K562 (cell line): Measurements from ENCODE around the gene LATS1. TPM values are rescaled to one million over a fixed set of nuclear protein-coding genes. Genes with fewer than 3 reads are reported as not detected.

ENCODE experiments used
- ARHGAP35 ChIP-seq: fragments of 450-650 bp; IDR thresholded peaks from 2 replicates; pipeline ENCODE4 v1.6.1; 2018; ENCODE audit not compliant: partially characterized antibody
- BCOR ChIP-seq: fragments of 450-650 bp; IDR thresholded peaks from 2 replicates; pipeline ENCODE4 v1.6.1; 2016
- C11orf30 ChIP-seq: fragments of 450-650 bp; IDR thresholded peaks from 2 replicates; pipeline ENCODE4 v1.6.1; 2016; ENCODE audit warnings: low read depth, mild to moderate bottlenecking
- CBFA2T2 ChIP-seq: fragments of 450-650 bp; conservative IDR thresholded peaks from 2 replicates; pipeline ENCODE4 v1.6.1; 2017; ENCODE audit warnings: mild to moderate bottlenecking
- HMG20B ChIP-seq: fragments of 250-450 bp; sonication (Bioruptor Pico); IDR thresholded peaks from 2 replicates; pipeline ENCODE4 v1.5.0; 2021; ENCODE audit warnings: mild to moderate bottlenecking
- MAFK ChIP-seq: IDR thresholded peaks from 2 replicates; pipeline ENCODE4 v1.6.1; 2011; ENCODE audit warnings: low read length, improper control_type of control experiment
- PCBP2 ChIP-seq: fragments of 200-400 bp; formaldehyde crosslinking; IDR thresholded peaks from 2 replicates; pipeline ENCODE4 v1.6.1; 2018; ENCODE audit warnings: low read length, low read depth, mild to moderate bottlenecking, moderate library complexity; ENCODE audit not compliant: poor library complexity, severe bottlenecking
- SMARCA4 ChIP-seq: fragments of 450-650 bp; IDR thresholded peaks from 2 replicates; pipeline ENCODE4 v1.6.1; 2016
- TAF15 ChIP-seq: fragments of 200-400 bp; formaldehyde crosslinking; IDR thresholded peaks from 2 replicates; pipeline ENCODE4 v1.6.1; 2017; ENCODE audit warnings: mild to moderate bottlenecking, low read depth, low read length, moderate library complexity
- TRIM28 ChIP-seq: fragments of 450-650 bp; IDR thresholded peaks from 2 replicates; pipeline ENCODE4 v1.6.1; 2017
- ZC3H4 ChIP-seq: sonication (generic); formaldehyde crosslinking; IDR thresholded peaks from 2 replicates; pipeline ENCODE4 v1.9.0; 2021; ENCODE audit warnings: missing genetic modification reagents, borderline replicate concordance
- ZKSCAN8 ChIP-seq: fragments of 200-800 bp; sonication (Bioruptor generic); IDR thresholded peaks from 2 replicates; pipeline ENCODE4 v1.6.1; 2016; ENCODE audit warnings: missing genetic modification characterization, missing compliant biosample characterization
- ZNF217 ChIP-seq: sonication (generic); formaldehyde crosslinking; IDR thresholded peaks from 2 replicates; pipeline ENCODE4 v1.8.0; 2022; ENCODE audit warnings: mild to moderate bottlenecking, missing genetic modification reagents
- ZNF263 ChIP-seq: sonication (generic); formaldehyde crosslinking; IDR thresholded peaks from 2 replicates; pipeline ENCODE4 v1.8.0; 2022; ENCODE audit warnings: mild to moderate bottlenecking, missing genetic modification reagents, borderline replicate concordance
- ZNF507 ChIP-seq: conservative IDR thresholded peaks from 2 replicates; pipeline ENCODE4 v1.6.1; 2017; ENCODE audit warnings: missing genetic modification characterization, missing compliant biosample characterization
- polyA plus RNA-seq, 8 experiments: library from polyadenylated mRNA; depleted of rRNA in 4 of 8; stranded (reverse) in 5 of 8; unstranded in 3 of 8; fragments of >200 nt; fragmentation: Nextera tagmentation in 2 of 8; fragmentation: Illumina TruSeq in 1 of 8; extraction: Ambion mirVana in 2 of 8; extraction: Trizol in 1 of 8; gene quantifications; 2 replicates each; pipeline versions ENCODE4 v1.2.1 to v1.2.3, GENCODE V29; 2011 to 2014; ENCODE audit warnings: inconsistent platforms in 1 of 8, missing spikeins in 1 of 8
- total RNA-seq, 7 experiments: library from RNA; depleted of rRNA in 6 of 7; stranded (reverse); fragments of >200 nt in 6 of 7; fragmentation: Illumina TruSeq in 2 of 7; extraction: Trizol in 2 of 7; gene quantifications; 2 replicates each; pipeline versions ENCODE4 v1.2.1 to v1.2.3, GENCODE V29; 2011 to 2021; ENCODE audit warnings: low replicate concordance in 1 of 7
- TF ChIP-seq, protein P1 (sequence below): fragments of 450-650 bp; IDR thresholded peaks from 2 replicates; pipeline ENCODE4 v1.6.1; 2016; ENCODE audit warnings: missing biosample characterization, missing genetic modification characterization
- TF ChIP-seq, protein P2 (sequence below): fragments of 200-800 bp; sonication (Bioruptor generic); IDR thresholded peaks from 2 replicates; pipeline ENCODE4 v1.6.1; 2017; ENCODE audit warnings: missing genetic modification characterization, missing compliant biosample characterization
- TF ChIP-seq, protein P3 (sequence below): fragments of 250-450 bp; sonication (Bioruptor Pico); IDR thresholded peaks from 2 replicates; pipeline ENCODE4 v1.5.0; 2021
- TF ChIP-seq, protein P4 (sequence below): sonication (generic); formaldehyde crosslinking; IDR thresholded peaks from 2 replicates; pipeline ENCODE4 v1.8.0; 2022; ENCODE audit warnings: mild to moderate bottlenecking, missing genetic modification reagents
- TF ChIP-seq, protein P5 (sequence below): fragments of 450-650 bp; IDR thresholded peaks from 2 replicates; pipeline ENCODE4 v1.6.1; 2016; ENCODE audit warnings: mild to moderate bottlenecking
- TF ChIP-seq, protein P6 (sequence below): fragments of 450-650 bp; IDR thresholded peaks from one replicate; pipeline ENCODE4 v1.6.1; 2018; ENCODE audit warnings: mild to moderate bottlenecking, moderate library complexity; ENCODE audit not compliant: partially characterized antibody

The LATS1 gene
- total and polyA plus RNA-seq, 9 of the 15 experiments (the other 6 are each of a cell fraction or from before 2014, with no cell fraction given), result 5.0 to 36.3 (median 18.4) TPM

DNA sequence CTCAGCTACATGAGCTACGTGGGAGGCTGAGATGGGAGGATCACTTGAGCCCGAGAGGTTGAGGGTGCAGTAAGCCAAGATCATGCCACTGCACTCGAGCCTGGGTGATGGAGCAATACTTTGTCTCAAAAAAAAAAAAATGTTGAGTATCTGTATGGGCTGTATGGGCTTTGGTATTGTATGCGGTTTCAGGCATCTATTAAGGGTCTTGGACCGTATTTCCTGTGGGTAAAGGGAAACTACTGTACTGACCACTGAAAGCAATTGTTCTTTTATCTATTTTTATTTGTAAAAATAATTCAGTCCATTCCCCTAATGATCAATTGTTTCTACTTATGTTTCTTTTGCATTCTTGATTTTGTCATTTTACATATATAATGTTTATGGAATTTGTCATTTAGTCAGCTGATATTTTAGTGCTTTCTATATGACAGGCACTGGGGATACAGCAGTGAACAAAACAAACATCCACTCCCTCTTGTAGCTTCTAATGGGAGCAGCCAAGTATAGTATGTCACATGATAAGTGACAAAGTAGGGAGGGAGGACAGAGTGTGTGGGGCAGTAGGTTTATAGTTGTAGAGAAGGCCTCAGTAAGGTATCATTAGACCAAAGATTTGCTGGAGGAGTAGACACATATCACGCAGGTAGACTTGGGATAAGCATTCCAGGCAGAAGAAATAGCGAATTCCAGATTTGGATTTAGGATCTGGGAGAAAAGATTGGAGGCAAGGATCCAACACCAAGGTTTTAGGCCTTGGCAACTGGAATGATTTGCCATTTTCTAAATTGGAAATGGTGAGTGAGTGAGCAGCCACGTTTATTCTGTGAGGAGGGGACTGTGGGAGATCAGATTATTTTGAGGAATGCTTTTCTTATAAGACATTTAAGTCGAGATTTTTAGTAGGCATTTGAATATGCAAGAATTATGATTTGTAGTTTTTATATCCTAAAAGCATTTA, 37.7 kb upstream of the LATS1 start (continued):
- TF ChIP-seq, protein P1, sequence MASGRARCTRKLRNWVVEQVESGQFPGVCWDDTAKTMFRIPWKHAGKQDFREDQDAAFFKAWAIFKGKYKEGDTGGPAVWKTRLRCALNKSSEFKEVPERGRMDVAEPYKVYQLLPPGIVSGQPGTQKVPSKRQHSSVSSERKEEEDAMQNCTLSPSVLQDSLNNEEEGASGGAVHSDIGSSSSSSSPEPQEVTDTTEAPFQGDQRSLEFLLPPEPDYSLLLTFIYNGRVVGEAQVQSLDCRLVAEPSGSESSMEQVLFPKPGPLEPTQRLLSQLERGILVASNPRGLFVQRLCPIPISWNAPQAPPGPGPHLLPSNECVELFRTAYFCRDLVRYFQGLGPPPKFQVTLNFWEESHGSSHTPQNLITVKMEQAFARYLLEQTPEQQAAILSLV (tag), result no peak
- no peak for TF ChIP-seq TAF15
- TF ChIP-seq, protein P2, sequence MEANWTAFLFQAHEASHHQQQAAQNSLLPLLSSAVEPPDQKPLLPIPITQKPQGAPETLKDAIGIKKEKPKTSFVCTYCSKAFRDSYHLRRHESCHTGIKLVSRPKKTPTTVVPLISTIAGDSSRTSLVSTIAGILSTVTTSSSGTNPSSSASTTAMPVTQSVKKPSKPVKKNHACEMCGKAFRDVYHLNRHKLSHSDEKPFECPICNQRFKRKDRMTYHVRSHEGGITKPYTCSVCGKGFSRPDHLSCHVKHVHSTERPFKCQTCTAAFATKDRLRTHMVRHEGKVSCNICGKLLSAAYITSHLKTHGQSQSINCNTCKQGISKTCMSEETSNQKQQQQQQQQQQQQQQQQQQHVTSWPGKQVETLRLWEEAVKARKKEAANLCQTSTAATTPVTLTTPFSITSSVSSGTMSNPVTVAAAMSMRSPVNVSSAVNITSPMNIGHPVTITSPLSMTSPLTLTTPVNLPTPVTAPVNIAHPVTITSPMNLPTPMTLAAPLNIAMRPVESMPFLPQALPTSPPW (CRISPR knock-in tag), result peak; percentile 54
- TF ChIP-seq HMG20B, result no peak
- TF ChIP-seq CBFA2T2, result no peak
- no peak for TF ChIP-seq BCOR
- TF ChIP-seq ZKSCAN8 (CRISPR knock-in tag), result no peak
- TF ChIP-seq, protein P3, sequence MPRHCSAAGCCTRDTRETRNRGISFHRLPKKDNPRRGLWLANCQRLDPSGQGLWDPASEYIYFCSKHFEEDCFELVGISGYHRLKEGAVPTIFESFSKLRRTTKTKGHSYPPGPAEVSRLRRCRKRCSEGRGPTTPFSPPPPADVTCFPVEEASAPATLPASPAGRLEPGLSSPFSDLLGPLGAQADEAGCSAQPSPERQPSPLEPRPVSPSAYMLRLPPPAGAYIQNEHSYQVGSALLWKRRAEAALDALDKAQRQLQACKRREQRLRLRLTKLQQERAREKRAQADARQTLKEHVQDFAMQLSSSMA (CRISPR knock-in tag), result no peak
- no peak for TF ChIP-seq ZNF217
- TF ChIP-seq C11orf30, result no peak
- no peak for TF ChIP-seq TRIM28
- TF ChIP-seq SMARCA4, result no peak
- TF ChIP-seq ZNF263 (CRISPR knock-in tag), result no peak
- TF ChIP-seq ARHGAP35, result no peak
- TF ChIP-seq, protein P4, sequence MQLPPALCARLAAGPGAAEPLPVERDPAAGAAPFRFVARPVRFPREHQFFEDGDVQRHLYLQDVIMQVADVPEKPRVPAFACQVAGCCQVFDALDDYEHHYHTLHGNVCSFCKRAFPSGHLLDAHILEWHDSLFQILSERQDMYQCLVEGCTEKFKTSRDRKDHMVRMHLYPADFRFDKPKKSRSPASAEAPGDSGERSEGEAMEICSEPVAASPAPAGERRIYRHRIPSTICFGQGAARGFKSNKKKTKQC (CRISPR knock-in tag), result no peak
- no peak for TF ChIP-seq ZC3H4 (CRISPR knock-in tag)
- no peak for TF ChIP-seq PCBP2
- TF ChIP-seq, protein P5, sequence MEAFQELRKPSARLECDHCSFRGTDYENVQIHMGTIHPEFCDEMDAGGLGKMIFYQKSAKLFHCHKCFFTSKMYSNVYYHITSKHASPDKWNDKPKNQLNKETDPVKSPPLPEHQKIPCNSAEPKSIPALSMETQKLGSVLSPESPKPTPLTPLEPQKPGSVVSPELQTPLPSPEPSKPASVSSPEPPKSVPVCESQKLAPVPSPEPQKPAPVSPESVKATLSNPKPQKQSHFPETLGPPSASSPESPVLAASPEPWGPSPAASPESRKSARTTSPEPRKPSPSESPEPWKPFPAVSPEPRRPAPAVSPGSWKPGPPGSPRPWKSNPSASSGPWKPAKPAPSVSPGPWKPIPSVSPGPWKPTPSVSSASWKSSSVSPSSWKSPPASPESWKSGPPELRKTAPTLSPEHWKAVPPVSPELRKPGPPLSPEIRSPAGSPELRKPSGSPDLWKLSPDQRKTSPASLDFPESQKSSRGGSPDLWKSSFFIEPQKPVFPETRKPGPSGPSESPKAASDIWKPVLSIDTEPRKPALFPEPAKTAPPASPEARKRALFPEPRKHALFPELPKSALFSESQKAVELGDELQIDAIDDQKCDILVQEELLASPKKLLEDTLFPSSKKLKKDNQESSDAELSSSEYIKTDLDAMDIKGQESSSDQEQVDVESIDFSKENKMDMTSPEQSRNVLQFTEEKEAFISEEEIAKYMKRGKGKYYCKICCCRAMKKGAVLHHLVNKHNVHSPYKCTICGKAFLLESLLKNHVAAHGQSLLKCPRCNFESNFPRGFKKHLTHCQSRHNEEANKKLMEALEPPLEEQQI, result no peak
- TF ChIP-seq MAFK, result no peak
- TF ChIP-seq ZNF507 (tag), result no peak
- TF ChIP-seq, protein P6, sequence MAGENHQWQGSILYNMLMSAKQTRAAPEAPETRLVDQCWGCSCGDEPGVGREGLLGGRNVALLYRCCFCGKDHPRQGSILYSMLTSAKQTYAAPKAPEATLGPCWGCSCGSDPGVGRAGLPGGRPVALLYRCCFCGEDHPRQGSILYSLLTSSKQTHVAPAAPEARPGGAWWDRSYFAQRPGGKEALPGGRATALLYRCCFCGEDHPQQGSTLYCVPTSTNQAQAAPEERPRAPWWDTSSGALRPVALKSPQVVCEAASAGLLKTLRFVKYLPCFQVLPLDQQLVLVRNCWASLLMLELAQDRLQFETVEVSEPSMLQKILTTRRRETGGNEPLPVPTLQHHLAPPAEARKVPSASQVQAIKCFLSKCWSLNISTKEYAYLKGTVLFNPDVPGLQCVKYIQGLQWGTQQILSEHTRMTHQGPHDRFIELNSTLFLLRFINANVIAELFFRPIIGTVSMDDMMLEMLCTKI, result no peak
